OCI-M1 (cell line): ENCODE results near the gene PCDHGA10.
A peak's percentile ranks its signal among the peaks of the same experiment; 100 is the strongest.
"Not testable (repeated sequence)": the region's sequence is repeated elsewhere in the genome, so short reads cannot be mapped to it uniquely, and the experiment has no call there.

Experiments used
- DNase-seq: peaks from one replicate; lab custom pipeline; 2025; lab: John Stamatoyannopoulos, UW

The PCDHGA10 gene

GRCh38 chr5:141392429-141393198, 20.2 kb upstream of the PCDHGA10 start, which contains the start of gene PCDHGA8:
Gene PCDHGA8, plus strand, starts transcription at chr5:141392633. Its CDS starts 181 bp downstream, at chr5:141392814.
- DNase-seq = no peak

- no peak for DNase-seq
These were observed 19.5 kb upstream of the PCDHGA10 start for GRCh38 chr5:141393267-141393666.

GRCh38 chr5:141394401-141395187, 18.2 kb upstream of the PCDHGA10 start:
- not testable (repeated sequence) for DNase-seq

GRCh38 chr5:141397756-141398551, 14.8 kb upstream of the PCDHGA10 start, which contains the start of gene PCDHGB5:
Gene PCDHGB5, plus strand, starts transcription at chr5:141397947. Its CDS starts 181 bp downstream, at chr5:141398128.
- not testable (repeated sequence) for DNase-seq

- no peak for DNase-seq
These were observed 14.2 kb upstream of the PCDHGA10 start for GRCh38 chr5:141398608-141399007.

- DNase-seq = no peak
These were observed 13.1 kb upstream of the PCDHGA10 start for GRCh38 chr5:141399555-141400258.

GRCh38 chr5:141402553-141403243, 10.1 kb upstream of the PCDHGA10 start, which contains the start of gene PCDHGA9:
Gene PCDHGA9, plus strand, starts transcription at chr5:141402778. Its CDS starts 175 bp downstream, at chr5:141402953.
- peak; percentile 29 for DNase-seq

GRCh38 chr5:141403387-141403786, 9.4 kb upstream of the PCDHGA10 start:
- DNase-seq = no peak

GRCh38 chr5:141407790-141408505, 4.8 kb upstream of the PCDHGA10 start, which contains the start of gene PCDHGB6:
Gene PCDHGB6, plus strand, starts transcription at chr5:141408021. Its CDS starts 182 bp downstream, at chr5:141408203.
- not testable (repeated sequence) for DNase-seq

- DNase-seq = no peak
These were observed 3.0 kb upstream of the PCDHGA10 start for GRCh38 chr5:141409598-141410306.

GRCh38 chr5:141411575-141411974, 1.2 kb upstream of the PCDHGA10 start:
- DNase-seq = no peak

GRCh38 chr5:141413540-141414069, 818 bp downstream of the PCDHGA10 start:
- no peak for DNase-seq

GRCh38 chr5:141414548-141415274, 1.9 kb downstream of the PCDHGA10 start:
- not testable (repeated sequence) for DNase-seq

GRCh38 chr5:141415275-141415618, 2.5 kb downstream of the PCDHGA10 start:
- not testable (repeated sequence) for DNase-seq

- DNase-seq = peak; percentile 31
These were observed 4.8 kb downstream of the PCDHGA10 start, which contains the start of gene PCDHGB7 for GRCh38 chr5:141417494-141418172. Gene PCDHGB7, plus strand, starts transcription at chr5:141417677. Its CDS starts 183 bp downstream, at chr5:141417860.

GRCh38 chr5:141419074-141419880, 6.5 kb downstream of the PCDHGA10 start:
- DNase-seq = no peak
